Astrocyte (in vitro differentiated cells and primary cell): ENCODE data around the gene TOLLIP. TPM values are rescaled to one million over a fixed set of nuclear protein-coding genes. Genes with fewer than 3 reads are reported as not detected.

Experiments used
- DNase-seq: peaks from one replicate; pipeline ENCODE4 v3.0.0-alpha.2; 2010; ENCODE audit warnings: low read depth
- FAIRE-seq: peaks from 2 replicates; lab custom pipeline; 2011; peaks lifted over from hg19 to GRCh38; lab: Jason Lieb, UNC
- H2AFZ ChIP-seq: 2 replicates; pipeline ENCODE4 v1.6.0; 2012; ENCODE audit warnings: low read depth, low read length, inconsistent platforms
- H3K27ac ChIP-seq: 2 replicates; pipeline ENCODE4 v1.5.1; 2011; ENCODE audit warnings: low read depth, low read length, inconsistent platforms
- H3K27me3 ChIP-seq: 2 replicates; pipeline ENCODE4 v1.6.0; 2011; ENCODE audit warnings: low read length, inconsistent platforms; ENCODE audit not compliant: insufficient read depth
- H3K36me3 ChIP-seq: 2 replicates; pipeline ENCODE4 v1.5.1; 2011; ENCODE audit warnings: low read length, inconsistent platforms; ENCODE audit not compliant: insufficient read depth
- H3K4me1 ChIP-seq: 2 replicates; pipeline ENCODE4 v1.5.1; 2011; ENCODE audit warnings: low read length, inconsistent platforms; ENCODE audit not compliant: insufficient read depth
- H3K4me2 ChIP-seq: 2 replicates; pipeline ENCODE4 v1.6.0; 2012; ENCODE audit warnings: low read length, inconsistent platforms
- H3K4me3 ChIP-seq: 2 replicates; pipeline ENCODE4 v1.5.1; 2011; ENCODE audit warnings: low read depth, mild to moderate bottlenecking, low read length, inconsistent platforms; ENCODE audit not compliant: insufficient read depth
- H3K79me2 ChIP-seq: 2 replicates; pipeline ENCODE4 v1.6.0; 2012; ENCODE audit warnings: mild to moderate bottlenecking, low read length, inconsistent platforms; ENCODE audit not compliant: insufficient read depth
- H3K9ac ChIP-seq: 2 replicates; pipeline ENCODE4 v1.6.0; 2012; ENCODE audit warnings: mild to moderate bottlenecking, low read length, inconsistent platforms
- H3K9me3 ChIP-seq: 2 replicates; pipeline ENCODE4 v1.5.1; 2012; ENCODE audit warnings: low read depth, mild to moderate bottlenecking, low read length, inconsistent platforms; ENCODE audit not compliant: insufficient read depth
- H4K20me1 ChIP-seq: 2 replicates; pipeline ENCODE4 v1.6.0; 2012; ENCODE audit warnings: low read length, inconsistent platforms; ENCODE audit not compliant: insufficient read depth
- H3K27ac Mint-ChIP-seq: one replicate; pipeline ENCODE4 v1.8.0; 2021; ENCODE audit warnings: mild to moderate bottlenecking, mixed read lengths; ENCODE audit not compliant: unreplicated experiment
- H3K27me3 Mint-ChIP-seq: one replicate; pipeline ENCODE4 v1.8.0; 2021; ENCODE audit warnings: low read depth, mixed read lengths; ENCODE audit not compliant: unreplicated experiment
- H3K36me3 Mint-ChIP-seq: one replicate; pipeline ENCODE4 v1.8.0; 2021; ENCODE audit warnings: low read depth, mixed read lengths; ENCODE audit not compliant: unreplicated experiment
- H3K4me1 Mint-ChIP-seq: one replicate; pipeline ENCODE4 v1.8.0; 2021; ENCODE audit warnings: low read depth, mixed read lengths; ENCODE audit not compliant: unreplicated experiment
- H3K4me3 Mint-ChIP-seq: one replicate; pipeline ENCODE4 v1.8.0; 2021; ENCODE audit warnings: mild to moderate bottlenecking, moderate library complexity, mixed read lengths; ENCODE audit not compliant: unreplicated experiment
- H3K9me3 Mint-ChIP-seq: one replicate; pipeline ENCODE4 v1.8.0; 2021; ENCODE audit warnings: mild to moderate bottlenecking, mixed read lengths; ENCODE audit not compliant: unreplicated experiment
- CTCF ChIP-seq: IDR thresholded peaks from 2 replicates; pipeline ENCODE4 v1.5.1; 2011; ENCODE audit warnings: low read depth, mild to moderate bottlenecking, inconsistent platforms, low read length, moderate library complexity; ENCODE audit not compliant: insufficient read depth
- EZH2 ChIP-seq: IDR thresholded peaks from 2 replicates; pipeline ENCODE4 v1.6.1; 2012; ENCODE audit warnings: mild to moderate bottlenecking, low read length, inconsistent platforms; ENCODE audit not compliant: insufficient read depth
- total RNA-seq: library from RNA; stranded (reverse); gene quantifications from 2 replicates; pipeline ENCODE4 v1.2.1, GENCODE V29; 2021

Gene TOLLIP
- total RNA-seq, 1 donor from 2014 or later: 46.4 TPM

GRCh38 chr11:1293619-1294015 lies 15.8 kb downstream of the TOLLIP start:
- H3K27ac Mint-ChIP-seq: no peak overlapping the region
- peaks cover 16% of the 10 kb centered on the region for H3K36me3 Mint-ChIP-seq
- no peak for DNase-seq

GRCh38 chr11:1292644-1293618 lies 16.5 kb downstream of the TOLLIP start:
- H4K20me1 ChIP-seq: peaks cover 62% of the 10 kb centered on the region
- no peak for DNase-seq

More at GRCh38 chr11:1293619-1294015, 15.8 kb downstream of the TOLLIP start:
- Histone ChIP-seq H3K4me2 (no peak overlapping the region), H3K27ac (no peak overlapping the region), H3K36me3 (no peaks in the 10 kb centered on the region), H3K4me1 (no peaks in the 10 kb centered on the region), H3K9ac (no peak overlapping the region), H3K4me3 (no peak overlapping the region), H3K79me2 (peaks cover 53% of the 10 kb centered on the region), H3K9me3 (no peaks in the 10 kb centered on the region), H2AFZ (no peak overlapping the region), H3K27me3 (no peaks in the 10 kb centered on the region), H4K20me1 (peaks cover 63% of the 10 kb centered on the region)
- Mint-ChIP-seq H3K27me3 (no peaks in the 10 kb centered on the region), H3K4me1 (peaks cover 11% of the 10 kb centered on the region), H3K9me3 (no peaks in the 10 kb centered on the region), H3K4me3 (no peak overlapping the region)
- no peak for FAIRE-seq
- TF ChIP-seq CTCF: no peak
- no peak for TF ChIP-seq EZH2

More at GRCh38 chr11:1292644-1293618, 16.5 kb downstream of the TOLLIP start:
- peak overlapping the region; percentile 13 for H3K4me3 Mint-ChIP-seq
- Histone ChIP-seq H3K9me3 (no peaks in the 10 kb centered on the region), H3K9ac (no peak overlapping the region), H3K4me1 (no peaks in the 10 kb centered on the region), H3K27ac (no peak overlapping the region), H3K36me3 (no peaks in the 10 kb centered on the region), H2AFZ (no peak overlapping the region), H3K79me2 (peaks cover 46% of the 10 kb centered on the region), H3K4me3 (no peak overlapping the region), H3K4me2 (no peak overlapping the region), H3K27me3 (no peaks in the 10 kb centered on the region)
- no peak overlapping the region for H3K27ac Mint-ChIP-seq
- peaks cover 4% of the 10 kb centered on the region for H3K4me1 Mint-ChIP-seq
- H3K36me3 Mint-ChIP-seq: peaks cover 16% of the 10 kb centered on the region
- no peaks in the 10 kb centered on the region for H3K9me3 Mint-ChIP-seq
- FAIRE-seq: no peak
- TF ChIP-seq EZH2: no peak
- TF ChIP-seq CTCF: no peak
- H3K27me3 Mint-ChIP-seq: no peaks in the 10 kb centered on the region
